LNCAP (cell line): ENCODE measurements around the gene DGKQ.

Experiments used
- CTCF ChIP-seq: fragments of 450-650 bp; IDR thresholded peaks from 2 replicates; pipeline ENCODE4 v1.5.1; 2017; ENCODE audit warnings: mild to moderate bottlenecking

Gene DGKQ

GRCh38 chr4:911221-911751, 62.1 kb downstream of the DGKQ start:
- no peak for TF ChIP-seq CTCF

- TF ChIP-seq CTCF = no peak
Measured at GRCh38 chr4:910366-911091, 62.8 kb downstream of the DGKQ start.

GRCh38 chr4:909821-910220, 63.5 kb downstream of the DGKQ start:
- TF ChIP-seq CTCF = no peak

- TF ChIP-seq CTCF = no peak
Measured at GRCh38 chr4:909131-909571, 64.2 kb downstream of the DGKQ start.
